WTC11 (cell line): ENCODE data around the gene KDM6B. TPM values are rescaled to one million over a fixed set of nuclear protein-coding genes. Genes with fewer than 3 reads are reported as not detected.

Experiments
- ATAC-seq: fragments of 200-7000 bp; cut with Tn5 transposase; 2 replicates; pipeline ENCODE4 v1.10.0; 2021; ENCODE audit warnings: mild to moderate bottlenecking, moderate library complexity
- CTCF ChIA-PET: fragments of 300-600 bp; sonication (Branson Sonifier 250); formaldehyde crosslinking; loops from one replicate; lab custom pipeline; 2021; ENCODE audit warnings: antibody characterized with exemption; lab: Charles Lee
- POLR2A ChIA-PET: fragments of 350-600 bp; sonication (Branson Sonifier 250); formaldehyde crosslinking; loops from one replicate; lab custom pipeline; 2021; ENCODE audit warnings: antibody characterized with exemption; lab: Charles Lee
- DNase-seq: peaks from one replicate; pipeline ENCODE4 v3.0.0; 2021; ENCODE audit warnings: low spot score
- H3K27ac Mint-ChIP-seq: 2 replicates; pipeline ENCODE4 v1.8.0; 2021; ENCODE audit warnings: mixed read lengths
- H3K27me3 Mint-ChIP-seq: 2 replicates; pipeline ENCODE4 v1.8.0; 2021; ENCODE audit warnings: low read depth, mild to moderate bottlenecking, moderate library complexity, mixed read lengths
- H3K36me3 Mint-ChIP-seq: 2 replicates; pipeline ENCODE4 v1.8.0; 2021; ENCODE audit warnings: mixed read lengths
- H3K4me1 Mint-ChIP-seq: 2 replicates; pipeline ENCODE4 v1.8.0; 2022; ENCODE audit warnings: mixed read lengths
- H3K4me3 Mint-ChIP-seq: 2 replicates; pipeline ENCODE4 v1.8.0; 2021; ENCODE audit warnings: mild to moderate bottlenecking, moderate library complexity, mixed read lengths
- H3K9me3 Mint-ChIP-seq: 2 replicates; pipeline ENCODE4 v1.8.0; 2021; ENCODE audit warnings: mixed read lengths
- AR ChIP-seq: fragments of 250-450 bp; sonication (Bioruptor Pico); IDR thresholded peaks from 2 replicates; pipeline ENCODE4 v1.9.0; 2021; ENCODE audit warnings: mild to moderate bottlenecking
- ATF1 ChIP-seq: sonication (generic); formaldehyde crosslinking; IDR thresholded peaks from 2 replicates; pipeline ENCODE4 v1.8.1; 2023; ENCODE audit warnings: mild to moderate bottlenecking, moderate library complexity, missing genetic modification reagents
- E2F4 ChIP-seq: sonication (generic); formaldehyde crosslinking; IDR thresholded peaks from 2 replicates; pipeline ENCODE4 v1.8.1; 2022; ENCODE audit warnings: low read depth, mild to moderate bottlenecking, moderate library complexity, missing genetic modification reagents, borderline replicate concordance
- E2F5 ChIP-seq: sonication (generic); formaldehyde crosslinking; IDR thresholded peaks from 2 replicates; pipeline ENCODE4 v1.8.1; 2022; ENCODE audit warnings: mild to moderate bottlenecking, moderate library complexity, missing genetic modification reagents
- ELF4 ChIP-seq: sonication (generic); formaldehyde crosslinking; IDR thresholded peaks from 2 replicates; pipeline ENCODE4 v1.8.1; 2022; ENCODE audit warnings: low read depth, mild to moderate bottlenecking, moderate library complexity, missing genetic modification reagents
- ERG ChIP-seq: fragments of 250-450 bp; sonication (Bioruptor Pico); IDR thresholded peaks from 2 replicates; pipeline ENCODE4 v1.8.0; 2021; ENCODE audit warnings: mild to moderate bottlenecking
- ETV6 ChIP-seq: sonication (generic); formaldehyde crosslinking; IDR thresholded peaks from 2 replicates; pipeline ENCODE4 v1.8.1; 2022; ENCODE audit warnings: mild to moderate bottlenecking, missing genetic modification reagents
- FOXP1 ChIP-seq: sonication (generic); formaldehyde crosslinking; IDR thresholded peaks from 2 replicates; pipeline ENCODE4 v1.8.0; 2022; ENCODE audit warnings: missing genetic modification reagents, mild to moderate bottlenecking, moderate library complexity, borderline replicate concordance
- GABPB1 ChIP-seq: sonication (generic); formaldehyde crosslinking; IDR thresholded peaks from 2 replicates; pipeline ENCODE4 v1.8.1; 2023; ENCODE audit warnings: mild to moderate bottlenecking, missing genetic modification reagents
- JUN ChIP-seq: sonication (generic); formaldehyde crosslinking; IDR thresholded peaks from 2 replicates; pipeline ENCODE4 v1.8.0; 2023; ENCODE audit warnings: mild to moderate bottlenecking, missing genetic modification reagents
- MAX ChIP-seq: sonication (generic); formaldehyde crosslinking; IDR thresholded peaks from 2 replicates; pipeline ENCODE4 v1.8.0; 2022; ENCODE audit warnings: mild to moderate bottlenecking, missing genetic modification reagents
- MXD4 ChIP-seq: fragments of 250-450 bp; sonication (Bioruptor Pico); IDR thresholded peaks from 2 replicates; pipeline ENCODE4 v1.8.0; 2021; ENCODE audit warnings: mild to moderate bottlenecking, moderate library complexity, borderline replicate concordance
- MYBL2 ChIP-seq: sonication (generic); formaldehyde crosslinking; IDR thresholded peaks from 2 replicates; pipeline ENCODE4 v1.8.1; 2023; ENCODE audit warnings: mild to moderate bottlenecking, moderate library complexity, missing genetic modification reagents
- NR1H2 ChIP-seq: sonication (generic); formaldehyde crosslinking; IDR thresholded peaks from 2 replicates; pipeline ENCODE4 v1.9.0; 2021; ENCODE audit warnings: mild to moderate bottlenecking, moderate library complexity, missing genetic modification reagents
- OVOL2 ChIP-seq: fragments of 250-450 bp; sonication (Bioruptor Pico); IDR thresholded peaks from 2 replicates; pipeline ENCODE4 v1.9.0; 2021; ENCODE audit warnings: mild to moderate bottlenecking, borderline replicate concordance
- PREB ChIP-seq: sonication (generic); formaldehyde crosslinking; IDR thresholded peaks from 2 replicates; pipeline ENCODE4 v1.8.1; 2022; ENCODE audit warnings: mild to moderate bottlenecking, missing genetic modification reagents, moderate library complexity, borderline replicate concordance
- SMAD3 ChIP-seq: sonication (generic); formaldehyde crosslinking; IDR thresholded peaks from 2 replicates; pipeline ENCODE4 v1.8.0; 2022; ENCODE audit warnings: missing genetic modification reagents, mild to moderate bottlenecking, borderline replicate concordance
- SOX15 ChIP-seq: fragments of 250-450 bp; sonication (Bioruptor Pico); IDR thresholded peaks from 2 replicates; pipeline ENCODE4 v1.9.0; 2021; ENCODE audit warnings: mild to moderate bottlenecking
- TEAD1 ChIP-seq: sonication (generic); formaldehyde crosslinking; IDR thresholded peaks from 2 replicates; pipeline ENCODE4 v1.8.0; 2022; ENCODE audit warnings: mild to moderate bottlenecking, missing genetic modification reagents
- USF1 ChIP-seq: sonication (generic); formaldehyde crosslinking; IDR thresholded peaks from 2 replicates; pipeline ENCODE4 v1.8.0; 2022; ENCODE audit warnings: mild to moderate bottlenecking, missing genetic modification reagents
- USF2 ChIP-seq: sonication (generic); formaldehyde crosslinking; IDR thresholded peaks from 2 replicates; pipeline ENCODE4 v1.8.1; 2023; ENCODE audit warnings: mild to moderate bottlenecking, missing genetic modification reagents, moderate library complexity
- ZNF317 ChIP-seq: sonication (generic); formaldehyde crosslinking; IDR thresholded peaks from 2 replicates; pipeline ENCODE4 v1.8.1; 2023; ENCODE audit warnings: low read depth, mild to moderate bottlenecking, moderate library complexity, missing genetic modification reagents, borderline replicate concordance
- ZNF416 ChIP-seq: fragments of 250-450 bp; sonication (Bioruptor Pico); IDR thresholded peaks from 2 replicates; pipeline ENCODE4 v1.9.0; 2021; ENCODE audit warnings: mild to moderate bottlenecking, inconsistent platforms
- ZNF512 ChIP-seq: sonication (generic); formaldehyde crosslinking; IDR thresholded peaks from 2 replicates; pipeline ENCODE4 v1.8.1; 2022; ENCODE audit warnings: missing genetic modification reagents, borderline replicate concordance
- total RNA-seq: library from RNA; stranded (reverse); gene quantifications from 3 replicates; pipeline ENCODE4 v1.2.3, GENCODE V29; 2021

The KDM6B gene
- total RNA-seq, 1 experiment from 2014 or later, result 13.2 TPM

- ChIA-PET POLR2A (interaction anchor here (1.0 to 1.9 kb wide), 5 partner anchors 8 to 120 kb away, joined by 5 to 8 read pairs (median 7); partner anchors contain the start of genes CYB5D1 and NAA38), CTCF (interaction anchor here (0.6 to 5.4 kb wide), 22 partner anchors 8 to 619 kb away, joined by 3 to 66 read pairs (median 4); partner anchors contain the start of genes CNTROB, CYB5D1, NAA38 and TMEM256)
- peaks cover 52% of the 10 kb centered on the region for H3K27me3 Mint-ChIP-seq
- peaks cover 45% of the 10 kb centered on the region for H3K4me1 Mint-ChIP-seq
- H3K36me3 Mint-ChIP-seq, result no peaks in the 10 kb centered on the region
- H3K27ac Mint-ChIP-seq, result peak overlapping the region; percentile 95
- H3K9me3 Mint-ChIP-seq, result no peaks in the 10 kb centered on the region
- peak; percentile 36 for ATAC-seq
- H3K4me3 Mint-ChIP-seq, result peak overlapping the region; percentile 93
- peak; percentile 97 for DNase-seq
- TF ChIP-seq MAX (CRISPR knock-in tag) (peak; percentile 92), ZNF317 (CRISPR knock-in tag) (no peak), E2F5 (CRISPR knock-in tag) (no peak), ERG (CRISPR knock-in tag) (no peak), USF2 (CRISPR knock-in tag) (peak; percentile 90), ATF1 (CRISPR knock-in tag) (no peak), FOXP1 (CRISPR knock-in tag) (peak; percentile 35; the same call in 1 of the 2 replicates), JUN (no peak), ZNF512 (no peak), AR (no peak), GABPB1 (CRISPR knock-in tag) (peak; percentile 92), SOX15 (no peak), TEAD1 (CRISPR knock-in tag) (peak; percentile 94; the same call in 1 of the 2 replicates), MYBL2 (CRISPR knock-in tag) (no peak), USF1 (CRISPR knock-in tag) (peak; percentile 92), PREB (CRISPR knock-in tag) (no peak), NR1H2 (CRISPR knock-in tag) (no peak), ETV6 (CRISPR knock-in tag) (peak; percentile 94), ELF4 (no peak), E2F4 (CRISPR knock-in tag) (no peak), OVOL2 (CRISPR knock-in tag) (no peak), MXD4 (CRISPR knock-in tag) (no peak), ZNF416 (CRISPR knock-in tag) (no peak), SMAD3 (CRISPR knock-in tag) (peak; percentile 58; the same call in 1 of the 2 replicates)
These were observed 2.8 kb downstream of the KDM6B start for GRCh38 chr17:7836596-7837407.
